MCF 10A (cell line): ENCODE results near the gene SCARB1. TPM values are rescaled to one million over a fixed set of nuclear protein-coding genes. Genes with fewer than 3 reads are reported as not detected.

Experiments used
- BruUV-seq: library from RNA; stranded (reverse); fragments of 400-500 nt; replicated peaks from 2 replicates; lab custom pipeline; 2021; lab: Mats Ljungman, UMichigan
- CTCF ChIA-PET: fragments of 300-600 bp; sonication (Branson Sonifier 250); formaldehyde crosslinking; extraction: SDS; loops from one replicate; lab custom pipeline; 2021; ENCODE audit warnings: antibody characterized with exemption, inconsistent platforms; lab: Yijun Ruan, JAX
- POLR2A ChIA-PET: fragments of 300-600, 350-650 bp; sonication (Branson Sonifier 250); formaldehyde crosslinking; extraction: SDS; loops from one replicate; lab custom pipeline; 2020; ENCODE audit warnings: antibody characterized with exemption, inconsistent platforms; lab: Yijun Ruan, JAX
- DNase-seq: peaks from one replicate; pipeline ENCODE4 v3.0.0-alpha.2; 2018; ENCODE audit not compliant: unreplicated experiment
- H3K27ac Mint-ChIP-seq: one replicate; pipeline ENCODE4 v1.8.0; 2022; ENCODE audit warnings: mild to moderate bottlenecking, low read depth, mixed read lengths; ENCODE audit not compliant: unreplicated experiment
- H3K27me3 Mint-ChIP-seq: one replicate; pipeline ENCODE4 v1.8.0; 2022; ENCODE audit warnings: mixed read lengths; ENCODE audit not compliant: insufficient read depth, unreplicated experiment
- H3K36me3 Mint-ChIP-seq: one replicate; pipeline ENCODE4 v1.8.0; 2022; ENCODE audit warnings: mild to moderate bottlenecking, moderate library complexity, mixed read lengths; ENCODE audit not compliant: insufficient read depth, unreplicated experiment
- H3K4me1 Mint-ChIP-seq: one replicate; pipeline ENCODE4 v1.8.0; 2022; ENCODE audit warnings: mixed read lengths; ENCODE audit not compliant: insufficient read depth, unreplicated experiment
- H3K4me3 Mint-ChIP-seq: one replicate; pipeline ENCODE4 v1.8.0; 2022; ENCODE audit warnings: mild to moderate bottlenecking, moderate library complexity, mixed read lengths; ENCODE audit not compliant: unreplicated experiment
- H3K9me3 Mint-ChIP-seq: one replicate; pipeline ENCODE4 v1.8.0; 2022; ENCODE audit warnings: mixed read lengths; ENCODE audit not compliant: unreplicated experiment
- intact Hi-C: fragments of 100-400 bp; cut with micrococcal nuclease; formaldehyde crosslinking; loops from 2 replicates; pipeline ENCODE4 v1.14.1; 2022
- total RNA-seq: library from RNA; stranded (reverse); gene quantifications from 2 replicates; pipeline ENCODE4 v1.2.3, GENCODE V29; 2022
- TF ChIP-seq, protein P1 (sequence below): fragments of 200-600 bp; IDR thresholded peaks from one replicate; pipeline ENCODE4 v1.8.0; 2022; ENCODE audit warnings: antibody characterized with exemption, mild to moderate bottlenecking; ENCODE audit not compliant: unreplicated experiment

Gene SCARB1
- total RNA-seq, 1 experiment from 2014 or later = 71.0 TPM

DNA sequence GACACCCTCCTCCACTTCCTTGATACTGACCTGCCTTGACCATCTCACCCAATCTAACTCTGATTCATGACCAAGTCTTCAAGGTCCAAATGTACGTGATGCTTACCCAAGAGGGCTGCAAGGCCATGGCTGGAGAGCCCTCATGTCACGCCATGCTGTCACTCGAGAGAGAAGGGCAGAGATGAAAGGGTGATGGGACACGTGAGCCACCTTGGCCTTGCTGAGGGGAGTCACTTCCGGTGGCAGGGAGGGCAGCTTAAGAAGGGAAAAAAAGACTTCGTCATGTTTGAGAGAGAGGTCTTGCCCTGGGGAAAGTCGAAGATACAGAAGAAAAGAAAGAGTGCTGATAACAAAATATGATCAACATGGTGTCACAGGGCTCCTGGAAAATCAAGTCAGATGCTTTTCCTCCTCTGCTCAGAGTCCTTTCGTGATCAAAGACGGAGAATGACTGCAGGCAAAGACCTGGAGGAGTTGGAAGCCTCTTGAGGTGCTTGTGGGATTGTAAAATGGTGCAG is 3.3 kb upstream of the SCARB1 start:
- DNase-seq = no peak
- CTCF ChIA-PET = interaction anchor here (0.7 to 1.2 kb wide), 2 partner anchors 38 to 40 kb away, joined by 3 to 4 read pairs; no protein-coding TSS in a partner anchor
- H3K36me3 Mint-ChIP-seq = peaks cover 10% of the 10 kb centered on the region
- H3K9me3 Mint-ChIP-seq = no peaks in the 10 kb centered on the region
- intact Hi-C loops = no loop called here
- H3K4me3 Mint-ChIP-seq = no peak overlapping the region
- no peaks in the 10 kb centered on the region for H3K27me3 Mint-ChIP-seq
- peaks cover 29% of the 10 kb centered on the region for H3K4me1 Mint-ChIP-seq
- peak overlapping the region; percentile 20 for H3K27ac Mint-ChIP-seq
- no TSS peak for BruUV-seq
- POLR2A ChIA-PET = interaction anchor here (1.2 to 1.4 kb wide), 3 partner anchors 30 to 49 kb away, joined by 3 to 5 read pairs (median 4); no protein-coding TSS in a partner anchor
- TF ChIP-seq, protein P1, sequence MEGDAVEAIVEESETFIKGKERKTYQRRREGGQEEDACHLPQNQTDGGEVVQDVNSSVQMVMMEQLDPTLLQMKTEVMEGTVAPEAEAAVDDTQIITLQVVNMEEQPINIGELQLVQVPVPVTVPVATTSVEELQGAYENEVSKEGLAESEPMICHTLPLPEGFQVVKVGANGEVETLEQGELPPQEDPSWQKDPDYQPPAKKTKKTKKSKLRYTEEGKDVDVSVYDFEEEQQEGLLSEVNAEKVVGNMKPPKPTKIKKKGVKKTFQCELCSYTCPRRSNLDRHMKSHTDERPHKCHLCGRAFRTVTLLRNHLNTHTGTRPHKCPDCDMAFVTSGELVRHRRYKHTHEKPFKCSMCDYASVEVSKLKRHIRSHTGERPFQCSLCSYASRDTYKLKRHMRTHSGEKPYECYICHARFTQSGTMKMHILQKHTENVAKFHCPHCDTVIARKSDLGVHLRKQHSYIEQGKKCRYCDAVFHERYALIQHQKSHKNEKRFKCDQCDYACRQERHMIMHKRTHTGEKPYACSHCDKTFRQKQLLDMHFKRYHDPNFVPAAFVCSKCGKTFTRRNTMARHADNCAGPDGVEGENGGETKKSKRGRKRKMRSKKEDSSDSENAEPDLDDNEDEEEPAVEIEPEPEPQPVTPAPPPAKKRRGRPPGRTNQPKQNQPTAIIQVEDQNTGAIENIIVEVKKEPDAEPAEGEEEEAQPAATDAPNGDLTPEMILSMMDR = no peak

DNA sequence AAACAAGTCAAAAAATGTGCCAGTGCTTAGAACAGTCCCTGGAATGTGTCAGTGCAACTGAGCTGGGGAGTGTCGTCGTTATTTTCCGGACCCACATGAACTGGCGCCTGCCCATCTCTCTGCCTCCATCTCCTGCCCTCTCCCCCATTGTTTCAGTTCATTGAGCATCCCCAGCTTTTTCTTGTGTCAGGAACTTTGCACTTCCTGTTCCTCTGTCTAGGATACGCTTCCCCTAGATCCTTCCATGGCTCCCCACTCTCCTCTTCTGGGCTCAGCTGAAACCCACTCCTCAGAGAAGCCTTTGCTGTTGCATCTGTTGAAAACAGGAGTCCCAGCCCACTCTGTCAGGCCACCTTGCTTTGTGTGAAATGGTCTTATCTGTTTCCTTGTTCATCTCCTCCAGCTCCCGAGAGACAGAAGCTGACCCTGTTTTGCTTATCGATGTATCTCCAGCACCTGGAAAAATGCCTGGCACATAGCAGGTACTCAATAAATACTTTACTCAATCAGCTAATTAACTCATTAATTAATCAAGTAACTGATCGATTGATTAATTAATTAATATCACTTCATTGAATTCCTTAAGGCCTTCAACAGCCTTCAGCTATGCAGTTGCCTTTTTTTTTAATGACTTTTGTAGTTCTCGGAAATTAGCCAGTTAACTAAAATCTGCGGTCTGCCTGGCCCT is 2.7 kb upstream of the SCARB1 start:
- CTCF ChIA-PET = interaction anchor here (0.7 to 1.2 kb wide), 2 partner anchors 39 to 40 kb away, joined by 3 to 4 read pairs; no protein-coding TSS in a partner anchor
- no TSS peak for BruUV-seq
- TF ChIP-seq, protein P1 = no peak
- POLR2A ChIA-PET = interaction anchor here (1.2 to 1.4 kb wide), 3 partner anchors 29 to 50 kb away, joined by 3 to 5 read pairs (median 4); no protein-coding TSS in a partner anchor
- DNase-seq = no peak
- Mint-ChIP-seq H3K27ac (peak overlapping the region; percentile 20), H3K4me1 (peaks cover 35% of the 10 kb centered on the region), H3K4me3 (no peak overlapping the region), H3K27me3 (no peaks in the 10 kb centered on the region), H3K36me3 (peaks cover 10% of the 10 kb centered on the region), H3K9me3 (no peaks in the 10 kb centered on the region)
- intact Hi-C loops = no loop called here

DNA sequence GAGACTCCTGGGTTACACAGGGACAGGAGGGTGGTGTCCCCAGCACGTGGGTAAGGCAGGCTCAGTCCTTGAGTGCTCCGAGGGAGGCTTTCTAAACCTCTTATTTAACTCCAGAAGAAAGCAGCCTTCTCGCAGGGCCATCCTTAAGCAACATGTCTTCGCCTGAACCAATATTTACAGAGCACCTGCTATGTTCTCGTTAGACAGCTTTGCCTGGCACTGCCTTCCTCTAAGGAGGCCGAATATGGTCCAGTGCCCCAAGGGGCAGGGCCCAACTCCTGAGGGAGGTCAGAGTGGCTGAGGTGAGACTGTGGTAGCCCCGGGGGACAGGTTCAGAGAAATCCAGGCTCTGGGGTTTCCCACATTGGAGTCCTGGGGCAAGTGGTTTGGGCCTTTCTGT is 2.1 kb upstream of the SCARB1 start:
- POLR2A ChIA-PET = interaction anchor here (1.2 kb wide), 1 partner anchor 50 kb away, joined by 4 read pairs; no protein-coding TSS in a partner anchor
- CTCF ChIA-PET = interaction anchor here (1.2 kb wide), 1 partner anchor 39 kb away, joined by 3 read pairs; no protein-coding TSS in a partner anchor
- Mint-ChIP-seq H3K4me1 (peaks cover 37% of the 10 kb centered on the region), H3K36me3 (peaks cover 10% of the 10 kb centered on the region), H3K4me3 (no peak overlapping the region), H3K27me3 (no peaks in the 10 kb centered on the region), H3K9me3 (no peaks in the 10 kb centered on the region), H3K27ac (no peak overlapping the region)
- BruUV-seq = no TSS peak
- TF ChIP-seq, protein P1 = no peak
- intact Hi-C loops = no loop called here
- no peak for DNase-seq

DNA sequence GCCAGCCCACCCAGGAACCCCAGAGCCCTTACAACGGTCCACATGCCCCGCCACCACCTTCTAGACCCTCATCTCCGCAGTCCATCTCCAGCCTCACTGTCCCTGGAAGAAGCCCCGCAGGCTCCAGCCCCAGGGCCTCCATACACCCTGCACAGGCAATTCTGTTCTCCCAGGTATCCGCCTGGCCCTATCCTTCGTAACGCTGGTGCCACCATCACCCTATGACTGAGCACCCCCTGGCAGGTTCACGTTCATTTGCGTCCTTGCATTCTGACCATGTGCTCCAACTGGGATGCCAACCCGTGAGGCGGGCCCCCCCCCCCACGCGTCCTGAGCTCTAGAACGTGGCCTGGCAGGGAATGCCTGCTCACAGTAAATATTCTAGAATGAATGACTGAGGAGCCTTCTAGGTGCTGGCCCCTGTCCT is 675 bp upstream of the SCARB1 start:
- no peak for DNase-seq
- CTCF ChIA-PET = interaction anchor here (0.6 kb wide), 1 partner anchor 50 kb away, joined by 5 read pairs; the partner anchor contains the start of gene UBC
- no peaks in the 10 kb centered on the region for H3K27me3 Mint-ChIP-seq
- peak overlapping the region; percentile 76 for H3K4me3 Mint-ChIP-seq
- TSS peak; percentile 57 for BruUV-seq
- peaks cover 7% of the 10 kb centered on the region for H3K36me3 Mint-ChIP-seq
- POLR2A ChIA-PET = no interaction called here
- H3K27ac Mint-ChIP-seq = peak overlapping the region; percentile 86
- TF ChIP-seq, protein P1 = no peak
- H3K9me3 Mint-ChIP-seq = no peaks in the 10 kb centered on the region
- peaks cover 37% of the 10 kb centered on the region for H3K4me1 Mint-ChIP-seq
- intact Hi-C loops = no loop called here
